Fibroblast of lung (primary cell): ENCODE data around the gene JMJD7. TPM values are rescaled to one million over a fixed set of nuclear protein-coding genes. Genes with fewer than 3 reads are reported as not detected.

ENCODE experiments used
- DNase-seq, 2 donors: peaks; one replicate each; pipeline versions ENCODE4 v3.0.0 to v3.0.0-alpha.2; 2010; ENCODE audit warnings: low read depth in 2 of 2
- H2AFZ ChIP-seq: 2 replicates; pipeline ENCODE4 v1.5.1; 2012; ENCODE audit warnings: low read length, control low read depth, inconsistent platforms
- H3K27ac ChIP-seq: 2 replicates; pipeline ENCODE4 v1.5.1; 2011; ENCODE audit warnings: low read length, control low read depth; ENCODE audit not compliant: insufficient read depth
- H3K27me3 ChIP-seq: 2 replicates; pipeline ENCODE4 v1.5.1; 2011; ENCODE audit warnings: mild to moderate bottlenecking, low read length; ENCODE audit not compliant: control insufficient read depth, insufficient read depth
- H3K36me3 ChIP-seq: 2 replicates; pipeline ENCODE4 v1.5.1; 2011; ENCODE audit warnings: low read length; ENCODE audit not compliant: control insufficient read depth, insufficient read depth
- H3K4me1 ChIP-seq: 2 replicates; pipeline ENCODE4 v1.5.1; 2011; ENCODE audit warnings: low read length; ENCODE audit not compliant: control insufficient read depth, insufficient read depth; ENCODE audit errors: extremely low read depth
- H3K4me2 ChIP-seq: 2 replicates; pipeline ENCODE4 v1.5.1; 2011; ENCODE audit warnings: low read length, control low read depth; ENCODE audit not compliant: insufficient read depth; ENCODE audit errors: extremely low read depth
- H3K4me3 ChIP-seq, 4 experiments: fragments of 200-600 bp in 1 of 4; sonication (generic) in 1 of 4; replicated peaks in 1 of 4; 2 replicates each; pipeline ENCODE4 v1.5.1; 2011 to 2016; ENCODE audit warnings: low read length in 4 of 4, low read depth in 3 of 4, mild to moderate bottlenecking in 3 of 4, control low read depth in 2 of 4, inconsistent platforms in 1 of 4, mixed read lengths in 1 of 4; ENCODE audit not compliant: insufficient read depth in 1 of 4; ENCODE audit errors: control extremely low read depth in 1 of 4
- H3K79me2 ChIP-seq: 2 replicates; pipeline ENCODE4 v1.5.1; 2012; ENCODE audit warnings: mild to moderate bottlenecking, low read length, inconsistent platforms; ENCODE audit not compliant: control insufficient read depth, insufficient read depth
- H3K9ac ChIP-seq: 2 replicates; pipeline ENCODE4 v1.5.1; 2011; ENCODE audit warnings: mild to moderate bottlenecking, low read length, control low read depth; ENCODE audit not compliant: insufficient read depth
- H3K9me3 ChIP-seq: 2 replicates; pipeline ENCODE4 v1.5.1; 2012; ENCODE audit warnings: low read depth, low read length; ENCODE audit not compliant: control insufficient read depth, insufficient read depth
- H4K20me1 ChIP-seq: 2 replicates; pipeline ENCODE4 v1.5.1; 2011; ENCODE audit warnings: low read length; ENCODE audit not compliant: control insufficient read depth, insufficient read depth; ENCODE audit errors: extremely low read depth
- CTCF ChIP-seq, 2 donors: IDR thresholded peaks in 1 of 2; conservative IDR thresholded peaks in 1 of 2; 1 replicate in 1 of 2; 2 replicates in 1 of 2; pipeline ENCODE4 v1.5.1; 2011 to 2012; ENCODE audit warnings: low read length in 2 of 2, control low read depth in 1 of 2, inconsistent platforms in 1 of 2, low read depth in 1 of 2, mild to moderate bottlenecking in 1 of 2
- EZH2 ChIP-seq: IDR thresholded peaks from 2 replicates; pipeline ENCODE4 v1.5.1; 2012; ENCODE audit warnings: low read length, control low read depth, mild to moderate bottlenecking; ENCODE audit errors: missing control alignments
- polyA plus RNA-seq, 2 donors: library from polyadenylated mRNA; depleted of rRNA in 1 of 2; stranded (reverse) in 1 of 2; unstranded in 1 of 2; fragments of >200 nt; gene quantifications; 2 replicates each; pipeline ENCODE4 v1.2.1, GENCODE V29; 2011 to 2012; ENCODE audit warnings: missing spikeins in 1 of 2
- total RNA-seq: library from RNA; depleted of rRNA; stranded (reverse); fragments of >200 nt; gene quantifications from 2 replicates; pipeline ENCODE4 v1.2.1, GENCODE V29; 2014

The JMJD7 gene
- total and polyA plus RNA-seq, 2 donors (not counting 1 experiment from before 2014, with no cell fraction given), result 2.2 to 4.0 TPM

DNA sequence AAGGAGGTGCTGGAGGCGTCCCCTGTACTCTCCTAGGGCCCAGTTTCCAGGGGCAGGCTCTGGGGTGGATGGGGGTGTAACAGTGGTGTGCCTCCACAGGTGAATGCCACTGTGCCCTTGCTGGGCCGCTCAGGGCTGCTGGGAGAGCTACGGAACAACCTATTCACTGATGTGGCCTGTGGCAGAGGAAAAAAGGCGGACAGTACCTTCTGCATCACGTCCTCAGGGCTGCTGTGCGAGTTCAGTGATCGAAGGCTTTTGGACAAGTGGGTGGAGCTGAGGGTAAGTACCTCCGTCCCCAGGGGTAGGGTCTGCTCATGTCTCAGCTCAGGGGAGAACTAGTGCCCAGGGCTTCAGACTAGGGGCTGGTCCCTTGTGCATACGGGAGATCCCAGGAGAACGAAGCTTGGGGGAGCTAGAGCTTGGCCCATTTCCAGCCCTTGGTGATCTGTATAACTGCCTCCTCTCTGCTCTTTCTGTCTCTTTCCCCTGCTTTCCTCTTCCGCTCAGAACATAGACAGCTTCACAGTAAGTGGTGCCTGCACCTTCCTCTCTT, 15.0 kb upstream of the JMJD7 start:
- no peaks in the 10 kb centered on the region for H3K79me2 ChIP-seq

DNA sequence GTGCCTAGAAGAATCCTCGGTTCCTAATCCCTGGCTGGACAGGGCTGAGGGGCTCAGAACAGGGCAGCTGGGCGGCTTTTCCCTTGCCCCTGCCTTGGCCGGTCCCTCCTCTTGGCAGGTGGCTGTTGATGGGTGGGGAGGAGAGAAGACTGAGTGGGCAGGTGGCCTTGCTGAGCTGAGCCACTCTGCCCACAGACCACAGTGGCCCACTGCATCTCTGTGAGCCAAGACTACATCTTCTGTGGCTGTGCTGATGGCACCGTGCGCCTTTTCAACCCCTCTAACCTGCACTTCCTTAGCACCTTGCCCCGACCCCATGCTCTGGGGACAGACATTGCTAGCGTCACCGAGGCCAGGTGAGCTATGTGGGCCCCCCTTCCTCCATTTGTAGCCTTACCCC, 14.5 kb upstream of the JMJD7 start:
- Histone ChIP-seq H3K79me2 (no peaks in the 10 kb centered on the region), H3K4me2 (no peak overlapping the region), H3K9me3 (no peaks in the 10 kb centered on the region), H3K4me1 (peaks cover 8% of the 10 kb centered on the region), H3K36me3 (peaks cover 7% of the 10 kb centered on the region), H4K20me1 (no peaks in the 10 kb centered on the region), H3K9ac (no peak overlapping the region), H3K27me3 (no peaks in the 10 kb centered on the region), H3K27ac (no peak overlapping the region), H2AFZ (no peak overlapping the region), H3K4me3 (no peak overlapping the region)
- no peak for DNase-seq
- TF ChIP-seq CTCF (conservative IDR thresholded peaks at IDR 0.05 in 1 of 2, IDR thresholded peaks at IDR 0.05 in 1 of 2; ENCODE audit: low read depth in 1 of 2, low read length in 2 of 2) (no peak), EZH2 (no peak)

More for the DNA sequence above, 15.0 kb upstream of the JMJD7 start:
- H3K9me3 ChIP-seq, result no peaks in the 10 kb centered on the region
- no peak overlapping the region for H3K27ac ChIP-seq
- TF ChIP-seq EZH2, result no peak
- no peak for TF ChIP-seq CTCF (conservative IDR thresholded peaks at IDR 0.05 in 1 of 2, IDR thresholded peaks at IDR 0.05 in 1 of 2; ENCODE audit: low read depth in 1 of 2, low read length in 2 of 2)
- H3K9ac ChIP-seq, result no peak overlapping the region
- no peak for DNase-seq
- no peak overlapping the region for H3K4me3 ChIP-seq
- H4K20me1 ChIP-seq, result no peaks in the 10 kb centered on the region
- peaks cover 8% of the 10 kb centered on the region for H3K4me1 ChIP-seq
- H3K36me3 ChIP-seq, result peaks cover 7% of the 10 kb centered on the region
- no peak overlapping the region for H3K4me2 ChIP-seq
- no peak overlapping the region for H2AFZ ChIP-seq
- H3K27me3 ChIP-seq, result no peaks in the 10 kb centered on the region

DNA sequence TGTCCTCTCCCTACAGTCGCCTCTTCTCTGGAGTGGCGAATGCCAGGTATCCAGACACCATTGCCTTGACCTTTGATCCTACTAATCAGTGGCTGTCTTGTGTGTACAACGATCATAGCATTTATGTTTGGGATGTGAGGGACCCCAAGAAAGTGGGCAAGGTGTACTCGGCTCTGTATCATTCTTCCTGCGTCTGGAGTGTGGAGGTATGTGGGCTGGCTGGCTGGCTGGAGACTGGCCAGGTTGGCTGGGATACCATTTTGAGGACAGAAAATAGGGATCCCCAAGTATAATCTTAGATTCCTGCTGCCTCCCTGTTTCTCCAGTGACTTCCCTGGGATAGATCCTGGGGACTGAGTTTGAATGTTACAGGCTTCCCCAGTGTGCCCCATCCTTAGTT, 13.4 kb upstream of the JMJD7 start:
- no peak for DNase-seq
- Histone ChIP-seq H3K4me3 (no peak overlapping the region), H3K27ac (no peak overlapping the region), H3K4me2 (no peak overlapping the region), H4K20me1 (no peaks in the 10 kb centered on the region), H3K79me2 (no peaks in the 10 kb centered on the region), H3K36me3 (peaks cover 15% of the 10 kb centered on the region), H3K27me3 (no peaks in the 10 kb centered on the region), H3K9ac (no peak overlapping the region), H3K9me3 (no peaks in the 10 kb centered on the region), H3K4me1 (peaks cover under 1% of the 10 kb centered on the region), H2AFZ (no peak overlapping the region)
- TF ChIP-seq CTCF (conservative IDR thresholded peaks at IDR 0.05 in 1 of 2, IDR thresholded peaks at IDR 0.05 in 1 of 2; ENCODE audit: low read depth in 1 of 2, low read length in 2 of 2) (no peak), EZH2 (no peak)
